ENCODE results near the gene LSM5. TPM values are rescaled to one million over a fixed set of nuclear protein-coding genes. Genes with fewer than 3 reads are reported as not detected.
"Not testable (repeated sequence)": the region's sequence is repeated elsewhere in the genome, so short reads cannot be mapped to it uniquely, and the experiment has no call there.

LSM5 gene
- total RNA-seq, 4 donors from 2014 or later = 1.8 to 22.8 (median 18.3) TPM; not detected in 1

DNA sequence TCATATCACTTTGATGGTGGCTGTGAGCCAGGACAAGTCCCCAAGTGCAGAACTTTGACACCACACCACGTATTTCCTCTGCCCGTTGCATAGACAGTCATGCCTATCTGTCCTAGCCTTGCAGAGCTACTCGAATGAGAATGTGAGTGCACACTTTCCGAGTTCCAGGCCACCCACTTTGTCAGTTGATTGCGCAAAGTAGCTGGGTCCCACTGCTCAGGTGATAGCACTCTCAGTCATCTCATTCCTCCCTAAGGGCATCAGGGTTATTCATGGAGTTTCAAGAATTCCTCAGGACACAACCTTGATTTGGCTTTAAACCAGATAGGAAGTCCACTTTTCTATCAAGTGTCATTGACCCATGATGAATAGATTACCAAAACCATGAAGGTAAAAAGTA, 19.3 kb downstream of the LSM5 start:
- in situ Hi-C loops (cut with MboI; ENCODE audit: low pct_ligation_motif_present in 1 of 4, low pct_unique_long_range_greater_than_20kb in 1 of 4, low sequenced_read_pairs in 3 of 4) = loop anchor here in 1 of 4 donors (10.0 kb wide), 1 partner anchor 256 kb away; no protein-coding TSS in a partner anchor

GRCh38 chr7:32470004-32470403, 20.2 kb downstream of the LSM5 start:
- DNase-seq; intact Hi-C loops (cut with DNase I; ENCODE audit: low total_unique reads); H3K27ac ChIP-seq; H3K4me3 ChIP-seq; H3K9me3 ChIP-seq; H3K4me1 ChIP-seq; H3K36me3 ChIP-seq; H3K27me3 ChIP-seq: not testable (repeated sequence)
- in situ Hi-C loops (cut with MboI; ENCODE audit: low pct_ligation_motif_present in 1 of 4, low pct_unique_long_range_greater_than_20kb in 1 of 4, low sequenced_read_pairs in 3 of 4) = loop anchor here in 1 of 4 donors (10.0 kb wide), 1 partner anchor 255 kb away; no protein-coding TSS in a partner anchor
- 22 to 94% methylated on average over 1 of the region's 2 CpGs for WGBS, 2 donors (ENCODE audit: low coverage in 1 of 2)

More for the DNA sequence above, 19.3 kb downstream of the LSM5 start:
- no peaks in the 10 kb centered on the region for H3K36me3 ChIP-seq
- 77% methylated on average over 5 of the region's 5 CpGs; no CpG with 5 or more reads in 1 of the 2 donors for WGBS, 2 donors (ENCODE audit: low coverage in 1 of 2)
- H3K4me3 ChIP-seq = no peak overlapping the region
- no peak for DNase-seq
- H3K9me3 ChIP-seq = no peaks in the 10 kb centered on the region
- H3K4me1 ChIP-seq = no peaks in the 10 kb centered on the region
- H3K27me3 ChIP-seq = no peaks in the 10 kb centered on the region
- no peak overlapping the region for H3K27ac ChIP-seq
- intact Hi-C loops (cut with DNase I; ENCODE audit: low total_unique reads) = no loop called here
- TF ChIP-seq POLR2AphosphoS5 (IDR thresholded peaks at IDR 0.05) (no peak), POLR2A (IDR thresholded peaks at IDR 0.05) (no peak), EP300 (IDR thresholded peaks at IDR 0.05; ENCODE audit: low read depth) (no peak)
- TF ChIP-seq, protein P1, sequence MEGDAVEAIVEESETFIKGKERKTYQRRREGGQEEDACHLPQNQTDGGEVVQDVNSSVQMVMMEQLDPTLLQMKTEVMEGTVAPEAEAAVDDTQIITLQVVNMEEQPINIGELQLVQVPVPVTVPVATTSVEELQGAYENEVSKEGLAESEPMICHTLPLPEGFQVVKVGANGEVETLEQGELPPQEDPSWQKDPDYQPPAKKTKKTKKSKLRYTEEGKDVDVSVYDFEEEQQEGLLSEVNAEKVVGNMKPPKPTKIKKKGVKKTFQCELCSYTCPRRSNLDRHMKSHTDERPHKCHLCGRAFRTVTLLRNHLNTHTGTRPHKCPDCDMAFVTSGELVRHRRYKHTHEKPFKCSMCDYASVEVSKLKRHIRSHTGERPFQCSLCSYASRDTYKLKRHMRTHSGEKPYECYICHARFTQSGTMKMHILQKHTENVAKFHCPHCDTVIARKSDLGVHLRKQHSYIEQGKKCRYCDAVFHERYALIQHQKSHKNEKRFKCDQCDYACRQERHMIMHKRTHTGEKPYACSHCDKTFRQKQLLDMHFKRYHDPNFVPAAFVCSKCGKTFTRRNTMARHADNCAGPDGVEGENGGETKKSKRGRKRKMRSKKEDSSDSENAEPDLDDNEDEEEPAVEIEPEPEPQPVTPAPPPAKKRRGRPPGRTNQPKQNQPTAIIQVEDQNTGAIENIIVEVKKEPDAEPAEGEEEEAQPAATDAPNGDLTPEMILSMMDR (IDR thresholded peaks at IDR 0.05) = no peak

- H3K4me3 ChIP-seq; H3K9me3 ChIP-seq; intact Hi-C loops (cut with DNase I; ENCODE audit: low total_unique reads); H3K36me3 ChIP-seq; H3K4me1 ChIP-seq; in situ Hi-C loops (cut with MboI; ENCODE audit: low pct_ligation_motif_present in 1 of 4, low pct_unique_long_range_greater_than_20kb in 1 of 4, low sequenced_read_pairs in 3 of 4); H3K27me3 ChIP-seq; DNase-seq; H3K27ac ChIP-seq: not testable (repeated sequence)
- 79% methylated on average over 17 of the region's 30 CpGs; no CpG with 5 or more reads in 1 of the 2 donors for WGBS, 2 donors (ENCODE audit: low coverage in 1 of 2)
Measured at GRCh38 chr7:32464641-32465416, 25.4 kb downstream of the LSM5 start.

- Histone ChIP-seq H3K4me3 (no peak overlapping the region), H3K36me3 (no peaks in the 10 kb centered on the region), H3K27ac (no peak overlapping the region), H3K9me3 (no peaks in the 10 kb centered on the region), H3K27me3 (no peaks in the 10 kb centered on the region), H3K4me1 (peaks cover 0 to 4% (median 0%) of the 10 kb centered on the region in 4 donors)
- in situ Hi-C loops (cut with MboI; ENCODE audit: low pct_ligation_motif_present in 1 of 4, low pct_unique_long_range_greater_than_20kb in 1 of 4, low sequenced_read_pairs in 3 of 4) (no loop called here), intact Hi-C loops (cut with DNase I; ENCODE audit: low total_unique reads) (no loop called here)
- no peak for DNase-seq
- TF ChIP-seq EP300 (IDR thresholded peaks at IDR 0.05; ENCODE audit: low read depth) = no peak
- TF ChIP-seq POLR2A (IDR thresholded peaks at IDR 0.05) = no peak
- 90 to 100% methylated on average over 1 of the region's 1 CpG for WGBS, 2 donors (ENCODE audit: low coverage in 1 of 2)
Measured at GRCh38 chr7:32462977-32463376, 27.2 kb downstream of the LSM5 start.

- in situ Hi-C loops (cut with MboI; ENCODE audit: low pct_ligation_motif_present in 1 of 4, low pct_unique_long_range_greater_than_20kb in 1 of 4, low sequenced_read_pairs in 3 of 4) (no loop called here), intact Hi-C loops (cut with DNase I; ENCODE audit: low total_unique reads) (no loop called here)
- H3K27ac ChIP-seq = no peak overlapping the region
- H3K27me3 ChIP-seq = no peaks in the 10 kb centered on the region
- TF ChIP-seq, protein P1 (IDR thresholded peaks at IDR 0.05) = no peak
- TF ChIP-seq EP300 (IDR thresholded peaks at IDR 0.05; ENCODE audit: low read depth) = no peak
- no peak for TF ChIP-seq POLR2AphosphoS5 (IDR thresholded peaks at IDR 0.05)
- TF ChIP-seq POLR2A (IDR thresholded peaks at IDR 0.05) = no peak
- no peaks in the 10 kb centered on the region for H3K36me3 ChIP-seq
- no peak overlapping the region for H3K4me3 ChIP-seq
- no peak for DNase-seq
- no peaks in the 10 kb centered on the region for H3K9me3 ChIP-seq
- peaks cover 0 to 4% (median 0%) of the 10 kb centered on the region in 4 donors for H3K4me1 ChIP-seq
Measured at GRCh38 chr7:32462451-32462850, 27.7 kb downstream of the LSM5 start.
